Tongue (tissue), 2 donors: ENCODE measurements around the gene DYNLT2. TPM values are rescaled to one million over a fixed set of nuclear protein-coding genes. Genes with fewer than 3 reads are reported as not detected.
"Not testable (repeated sequence)": the region's sequence is repeated elsewhere in the genome, so short reads cannot be mapped to it uniquely, and the experiment has no call there.

Experiments used
- DNase-seq: peaks from one replicate; pipeline ENCODE4 v3.0.0-alpha.2; 2015
- total RNA-seq: library from RNA; depleted of rRNA; stranded (reverse); fragments of >200 nt; gene quantifications from one replicate; pipeline ENCODE4 v1.2.3, GENCODE V29; 2014

Gene DYNLT2
- total RNA-seq, 1 donor from 2014 or later = 5.7 TPM

DNA sequence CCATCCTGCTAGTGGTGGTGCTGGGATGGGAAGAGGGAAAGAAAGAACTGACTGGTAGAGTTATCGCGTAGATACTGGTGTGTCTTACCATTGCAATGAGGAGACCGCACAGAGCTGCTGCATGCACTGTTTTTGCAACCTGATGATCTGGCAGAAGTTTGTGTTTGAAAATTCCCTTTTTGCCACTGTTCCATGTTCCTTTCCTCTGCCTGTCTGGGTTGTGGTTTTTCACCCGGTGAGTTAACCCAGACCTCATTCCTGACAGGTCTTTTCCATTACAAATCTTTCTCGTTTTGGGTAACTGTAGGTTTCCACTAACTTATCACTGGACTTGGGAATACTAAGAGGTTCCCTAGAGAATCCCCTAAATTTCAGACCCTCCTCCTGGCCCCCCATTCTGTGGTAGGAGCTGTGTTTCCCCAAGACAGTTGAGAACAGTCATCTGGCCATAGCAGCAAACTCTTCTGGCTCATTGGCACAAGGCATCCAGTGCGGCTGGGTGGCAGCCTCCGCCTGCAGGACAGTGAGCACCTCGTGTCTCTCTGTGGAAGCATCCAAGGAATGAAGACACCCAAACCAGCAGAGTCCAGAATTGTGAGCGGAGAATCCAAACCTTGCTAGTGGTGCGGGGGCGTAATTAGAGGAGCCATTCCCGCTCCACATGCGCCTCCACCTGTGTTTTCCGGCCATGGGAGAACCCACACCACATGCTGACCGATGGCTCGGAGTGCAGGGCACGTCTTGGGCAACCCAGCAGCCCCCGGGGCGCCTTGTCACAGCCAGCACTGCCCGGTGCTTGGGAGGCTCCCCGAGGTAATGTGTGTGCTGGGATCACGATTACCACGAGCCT, 32.8 kb upstream of the DYNLT2 start:
- no peak for DNase-seq

DNA sequence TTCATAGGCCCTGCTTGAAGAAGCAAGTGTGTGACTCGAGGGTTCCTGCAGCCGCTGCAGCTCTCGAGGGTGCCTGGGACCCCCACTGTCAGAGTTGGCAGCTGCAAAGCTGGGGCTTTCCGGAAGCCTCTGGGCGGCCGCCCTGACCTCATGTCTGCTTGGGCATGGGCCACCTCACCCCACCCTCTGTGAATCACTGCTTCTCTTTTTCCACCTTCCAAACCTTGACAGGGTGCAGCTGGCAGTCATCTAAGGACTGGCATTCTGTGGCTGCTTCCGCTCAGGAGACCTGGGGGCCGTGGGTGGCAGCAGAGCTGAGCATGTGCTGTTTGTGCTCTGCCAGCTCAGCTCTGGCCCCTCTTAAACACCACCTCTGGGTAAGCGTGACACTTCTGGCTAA, 32.0 kb upstream of the DYNLT2 start:
- no peak for DNase-seq

DNA sequence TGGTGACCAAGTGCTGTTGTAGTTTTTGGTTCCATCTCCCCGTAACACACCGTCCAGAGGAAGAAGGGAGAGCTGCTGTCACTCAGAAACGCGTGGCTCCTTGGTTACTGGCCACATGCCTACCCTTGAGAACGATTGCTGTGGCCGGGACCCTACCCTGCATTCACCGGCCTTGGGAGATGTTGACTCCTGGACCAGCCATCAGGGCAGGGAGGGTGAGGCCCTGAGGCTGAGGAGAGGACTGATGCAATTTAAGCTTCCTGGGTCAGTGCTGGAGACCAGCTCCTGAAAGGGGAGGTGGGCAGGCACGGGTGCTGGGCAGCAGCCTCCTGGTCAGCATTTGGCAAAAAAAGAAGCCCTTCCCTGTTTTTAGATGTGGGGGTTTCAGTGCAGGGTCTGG, 31.6 kb upstream of the DYNLT2 start:
- no peak for DNase-seq

DNA sequence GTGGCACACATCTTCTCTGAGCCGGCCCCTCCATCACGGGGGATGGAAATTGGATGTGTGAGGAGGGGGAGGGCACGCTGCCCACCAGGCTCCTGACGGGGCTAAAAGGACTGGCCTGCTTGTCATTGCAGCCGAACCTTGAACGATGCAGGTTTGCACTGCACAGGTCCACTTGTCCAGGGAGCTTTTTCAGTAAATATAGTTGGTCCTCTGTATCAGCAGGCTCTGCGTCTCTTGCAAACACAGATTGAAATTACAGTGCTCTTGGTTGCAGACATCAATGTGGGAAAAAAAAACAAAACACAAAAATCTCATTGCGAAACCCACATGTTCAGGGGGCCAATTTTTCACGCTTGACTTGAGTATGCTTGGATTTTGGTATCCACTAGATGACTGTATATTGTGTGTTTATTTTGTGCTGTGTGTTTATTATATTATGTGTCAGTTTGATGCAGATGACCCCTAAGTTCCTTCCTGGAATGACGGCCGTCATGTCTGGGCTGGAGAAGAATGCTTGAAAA, 29.3 kb upstream of the DYNLT2 start:
- peak; percentile 17 for DNase-seq

DNA sequence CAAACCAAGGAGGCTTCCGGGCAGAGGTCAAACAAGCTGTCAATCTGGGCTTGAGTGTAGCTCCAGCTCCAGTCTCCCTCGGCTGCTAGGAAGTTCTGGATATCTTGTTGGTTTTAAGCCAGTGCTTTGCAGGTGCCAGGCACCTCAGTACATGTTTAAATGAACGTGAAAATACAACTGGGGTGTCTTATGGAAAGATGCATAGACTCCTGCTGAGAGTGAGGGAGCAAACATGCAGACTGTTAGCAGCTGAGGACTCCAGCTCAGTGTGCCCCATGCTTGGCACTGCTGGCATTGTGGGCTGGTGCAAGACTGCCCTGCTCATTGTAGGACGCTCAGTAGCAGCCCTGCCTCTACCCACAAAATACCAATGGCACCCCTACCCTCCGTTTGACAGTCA, 28.5 kb upstream of the DYNLT2 start:
- DNase-seq = no peak

DNA sequence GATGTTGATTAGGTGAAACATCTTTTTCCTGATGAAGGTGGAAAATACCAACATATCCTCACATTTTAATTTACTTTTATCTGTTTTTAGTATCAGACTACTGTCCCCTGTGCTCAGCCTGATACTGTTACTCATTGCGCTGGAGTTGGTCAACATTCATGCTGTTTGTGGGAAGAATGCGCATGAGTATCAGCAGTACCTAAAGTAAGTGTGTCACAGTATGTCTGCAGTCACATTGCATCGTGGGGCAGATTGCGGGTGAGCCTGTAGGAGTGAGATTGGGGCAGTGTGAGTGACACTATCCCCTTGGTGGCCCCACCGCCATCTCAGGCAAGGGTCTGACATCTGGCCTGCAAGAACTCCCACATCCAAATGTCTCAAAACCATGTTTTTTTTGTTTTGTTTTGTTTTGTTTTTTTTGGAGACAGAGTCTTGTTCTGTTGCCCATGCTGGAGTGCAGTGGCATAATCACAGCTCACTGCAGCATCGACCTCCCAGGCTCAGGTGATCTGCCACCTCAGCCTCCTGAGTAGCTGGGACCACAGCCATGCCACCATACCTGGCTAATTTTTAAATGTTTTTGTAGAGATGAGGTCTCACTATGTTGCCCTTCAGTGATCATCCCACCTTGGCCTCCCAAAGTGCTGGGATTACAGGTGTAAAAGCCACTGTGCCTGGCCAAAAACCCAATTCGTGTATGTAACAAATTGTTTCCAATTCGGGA, 27.9 kb upstream of the DYNLT2 start:
- DNase-seq = no peak

DNA sequence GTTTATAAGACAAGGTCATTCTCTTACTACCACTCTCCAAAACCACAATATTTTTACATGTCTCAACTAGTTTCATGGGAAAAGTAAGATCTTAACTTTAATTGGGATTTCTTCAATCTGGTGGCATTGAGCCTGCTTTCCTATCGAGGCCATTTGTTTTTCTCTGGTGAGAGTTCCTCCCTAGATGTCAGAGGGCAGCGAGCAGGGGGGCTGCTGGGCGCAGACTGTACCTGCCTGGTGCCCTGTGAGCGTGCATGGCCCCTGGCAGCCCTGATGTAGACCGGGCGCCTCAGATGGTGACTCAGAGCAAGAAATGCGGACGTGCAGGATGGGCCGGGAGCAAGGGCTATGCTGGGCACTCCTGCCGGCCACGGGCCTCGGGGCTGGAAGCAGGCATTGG, 27.3 kb upstream of the DYNLT2 start:
- DNase-seq = no peak

DNA sequence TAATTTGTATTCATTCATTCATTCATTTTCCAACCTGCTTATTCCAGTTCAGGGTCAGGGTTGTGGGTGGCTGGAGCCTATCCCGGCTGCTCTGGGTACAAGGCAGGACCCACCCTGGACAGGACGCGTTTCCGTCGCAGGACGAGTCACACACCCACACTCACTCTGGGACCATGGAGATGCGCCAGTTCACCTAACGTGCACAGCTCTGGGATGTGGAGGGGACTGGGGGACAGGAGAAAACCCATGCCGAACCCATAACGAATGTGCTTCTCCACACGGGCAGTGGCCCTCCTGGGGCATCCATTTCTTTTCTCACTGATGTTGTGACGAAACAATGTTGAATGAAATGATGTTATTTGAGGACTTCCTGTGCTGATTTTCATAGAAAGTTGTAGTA, 26.5 kb upstream of the DYNLT2 start:
- DNase-seq = no peak

DNA sequence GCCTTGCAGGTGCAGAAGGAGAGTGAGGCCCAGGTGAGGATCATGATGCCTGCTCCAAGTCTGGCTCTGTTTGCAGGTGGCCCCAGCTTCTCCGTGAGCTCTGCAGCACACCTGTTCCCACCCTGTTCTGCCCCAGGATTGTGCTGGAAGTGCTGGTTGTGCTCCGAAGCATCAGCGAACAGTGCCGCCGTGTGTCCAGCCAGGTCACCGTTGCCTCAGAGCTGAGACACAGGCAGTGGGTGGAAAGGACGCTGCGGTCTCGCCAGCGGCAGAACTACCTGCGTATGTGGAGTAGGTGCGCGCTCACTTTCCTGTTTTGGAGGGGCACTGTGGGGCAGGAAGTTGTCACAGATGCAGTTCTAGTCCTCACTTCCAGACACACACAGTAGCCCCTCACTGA, 25.0 kb upstream of the DYNLT2 start:
- no peak for DNase-seq

DNA sequence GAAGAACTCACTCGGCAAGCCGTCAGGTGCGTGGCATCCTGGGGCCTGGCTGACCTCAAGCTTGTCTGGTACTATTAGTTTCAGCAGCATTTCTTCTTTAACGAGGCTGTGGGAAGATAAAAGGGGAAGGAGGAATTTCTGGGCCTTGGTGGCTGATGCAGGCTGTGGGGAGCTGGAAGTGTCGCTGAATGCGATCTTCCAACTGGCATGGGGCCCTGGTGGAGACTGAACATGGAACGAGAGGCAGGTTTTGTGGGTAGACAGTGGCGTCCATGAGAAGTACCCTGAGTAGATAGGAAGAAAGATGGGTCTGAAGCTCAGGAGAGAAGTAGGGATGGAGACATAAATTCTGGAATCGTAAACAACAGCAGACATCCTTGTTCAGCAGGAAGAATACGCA, 23.9 kb upstream of the DYNLT2 start:
- no peak for DNase-seq

DNA sequence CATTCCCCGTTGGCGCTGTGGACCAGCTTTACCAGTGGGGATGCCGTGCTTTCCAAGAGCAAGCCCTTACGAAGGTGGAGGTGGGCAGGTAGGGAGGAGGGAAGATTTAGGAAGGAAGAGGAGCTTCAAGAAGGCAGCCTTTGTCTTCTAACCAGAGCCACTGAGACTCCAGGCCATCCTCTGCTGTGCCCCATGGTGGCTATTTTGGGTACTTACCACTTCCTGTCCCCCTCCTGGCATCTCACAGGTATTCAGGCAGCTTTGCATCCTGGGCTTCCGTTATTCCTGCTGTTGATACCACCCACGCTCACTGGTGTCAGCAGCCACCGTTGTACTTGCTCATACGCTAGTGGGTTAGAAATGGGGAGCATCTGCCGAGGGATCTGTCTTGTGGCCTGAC, 23.0 kb upstream of the DYNLT2 start:
- DNase-seq = no peak

DNA sequence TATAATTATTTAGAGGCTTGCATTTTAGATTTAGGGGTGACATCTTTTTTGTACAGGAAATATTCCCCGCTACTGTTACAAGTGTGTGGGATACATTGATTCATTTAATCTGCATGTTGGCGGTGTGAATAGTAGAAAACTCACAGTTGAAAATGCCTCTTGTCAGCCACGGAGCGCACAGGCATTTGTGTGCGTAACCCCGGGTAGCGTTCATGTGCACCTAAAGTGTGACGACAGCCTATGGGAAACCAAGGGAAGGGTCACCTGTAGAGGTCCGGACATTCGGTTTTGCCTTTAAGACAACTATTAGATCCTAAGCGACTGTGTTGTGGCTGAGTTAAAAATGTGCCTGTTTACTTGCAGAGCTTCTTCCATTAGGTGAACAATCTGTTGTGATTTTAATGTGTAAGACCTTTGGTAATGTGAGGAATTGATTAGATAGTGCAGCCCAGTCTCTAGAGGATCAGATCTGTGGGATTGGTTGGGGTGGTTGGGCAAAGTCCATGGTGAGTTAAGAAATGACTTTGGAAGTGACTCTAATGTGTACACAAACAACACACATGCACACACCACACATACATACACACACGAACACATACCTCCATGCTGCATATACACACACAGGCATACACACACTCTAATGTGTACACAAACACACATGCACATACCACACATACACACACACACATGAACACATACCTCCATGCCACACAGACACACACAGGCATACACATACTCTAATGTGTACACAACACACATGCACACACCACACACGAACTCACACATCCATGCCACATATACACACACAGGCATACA, 15.8 kb upstream of the DYNLT2 start:
- DNase-seq = no peak

DNA sequence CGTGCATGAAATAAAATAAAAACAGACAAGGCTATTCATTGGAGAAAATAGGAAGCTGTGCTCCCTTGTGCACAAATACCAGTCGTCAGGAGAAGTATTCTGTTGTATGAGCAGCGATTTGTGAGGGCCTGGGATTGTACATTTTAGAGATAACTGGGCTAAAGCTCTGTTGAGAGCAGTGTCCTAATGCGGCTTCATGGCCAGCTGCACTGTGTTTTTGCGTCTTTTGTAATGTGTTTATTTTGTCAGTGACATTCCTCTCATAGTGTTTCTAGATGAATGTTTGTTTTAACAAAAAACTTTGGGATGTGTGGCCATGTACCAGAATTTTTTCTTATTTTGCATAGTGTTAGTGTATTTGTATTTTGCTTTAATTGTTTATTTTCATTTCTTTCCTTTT, 14.9 kb upstream of the DYNLT2 start:
- no peak for DNase-seq

DNA sequence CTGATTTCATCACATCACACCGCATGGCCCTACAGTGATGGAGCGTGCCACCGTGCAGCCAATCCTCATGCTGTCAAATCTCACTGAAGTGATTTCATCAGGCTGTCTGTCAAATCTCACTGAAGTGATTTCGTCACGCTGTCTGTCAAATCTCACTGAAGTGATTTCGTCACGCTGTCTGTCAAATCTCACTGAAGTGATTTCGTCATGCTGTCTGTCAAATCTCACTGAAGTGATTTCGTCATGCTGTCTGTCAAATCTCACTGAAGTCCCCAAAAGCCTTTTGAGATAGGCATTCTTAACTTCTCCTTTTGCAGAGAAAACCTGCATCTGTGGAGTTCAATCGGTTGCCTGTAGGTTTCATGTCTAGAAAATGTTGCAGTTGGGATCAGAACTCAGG, 14.4 kb upstream of the DYNLT2 start:
- DNase-seq = not testable (repeated sequence)

DNA sequence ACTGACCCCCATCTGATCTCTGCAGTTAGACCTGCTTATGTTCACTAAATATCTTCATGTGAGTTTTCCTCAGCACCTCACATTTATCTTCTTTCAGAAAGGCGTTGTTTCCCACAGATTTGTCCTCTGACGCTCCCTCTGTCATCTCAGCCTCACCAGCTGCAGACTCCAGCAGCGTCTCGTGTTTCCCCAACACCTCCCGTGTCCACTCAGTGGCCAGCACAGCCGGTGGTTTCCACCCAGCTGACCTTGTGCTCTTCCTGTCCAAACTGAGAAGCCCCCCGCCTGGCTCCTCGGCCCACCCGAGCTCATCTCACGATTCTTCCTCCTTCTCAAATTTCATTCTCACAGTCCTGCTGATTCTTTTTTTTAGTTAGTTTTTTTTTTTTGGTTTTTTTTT, 12.5 kb upstream of the DYNLT2 start:
- DNase-seq = no peak

DNA sequence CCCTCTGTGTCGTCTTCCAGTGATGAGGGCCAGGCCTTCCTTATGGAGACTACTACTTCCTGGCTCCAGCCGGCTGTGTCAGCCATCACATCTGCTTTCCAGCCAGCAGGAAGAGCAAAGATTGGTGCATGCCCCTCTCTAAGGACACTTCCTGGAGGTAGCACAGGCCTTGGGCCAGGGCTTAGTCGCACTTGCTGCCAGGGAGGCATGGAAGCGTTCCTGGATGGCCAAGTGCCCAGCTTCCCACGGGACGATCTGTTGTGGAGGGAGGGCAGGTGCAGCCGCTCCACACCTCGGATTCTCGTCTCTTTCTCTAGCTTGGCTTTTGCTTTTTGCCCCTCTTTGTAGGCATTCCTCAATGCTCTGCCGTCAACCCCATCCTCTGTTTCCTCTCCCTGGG, 11.9 kb upstream of the DYNLT2 start:
- DNase-seq = no peak

DNA sequence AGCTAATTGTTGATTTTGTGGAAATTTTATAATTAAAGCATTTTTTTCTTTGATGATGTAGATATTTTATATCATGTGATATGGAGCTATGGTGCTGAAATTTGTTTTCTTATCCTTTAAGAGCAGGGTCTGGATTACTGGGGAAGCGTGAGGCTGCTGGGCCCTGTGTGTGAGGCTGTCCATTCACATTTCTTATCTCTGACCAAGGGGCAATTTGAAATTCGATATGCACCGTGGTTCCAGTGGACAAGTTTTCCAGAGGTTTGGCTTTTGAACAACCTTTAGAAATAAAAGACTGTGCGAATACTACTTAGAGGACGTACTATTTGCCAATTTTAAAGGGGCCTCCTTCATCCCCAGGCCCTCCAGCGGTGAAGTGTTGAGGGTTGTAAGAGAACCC, 3.8 kb upstream of the DYNLT2 start:
- no peak for DNase-seq

DNA sequence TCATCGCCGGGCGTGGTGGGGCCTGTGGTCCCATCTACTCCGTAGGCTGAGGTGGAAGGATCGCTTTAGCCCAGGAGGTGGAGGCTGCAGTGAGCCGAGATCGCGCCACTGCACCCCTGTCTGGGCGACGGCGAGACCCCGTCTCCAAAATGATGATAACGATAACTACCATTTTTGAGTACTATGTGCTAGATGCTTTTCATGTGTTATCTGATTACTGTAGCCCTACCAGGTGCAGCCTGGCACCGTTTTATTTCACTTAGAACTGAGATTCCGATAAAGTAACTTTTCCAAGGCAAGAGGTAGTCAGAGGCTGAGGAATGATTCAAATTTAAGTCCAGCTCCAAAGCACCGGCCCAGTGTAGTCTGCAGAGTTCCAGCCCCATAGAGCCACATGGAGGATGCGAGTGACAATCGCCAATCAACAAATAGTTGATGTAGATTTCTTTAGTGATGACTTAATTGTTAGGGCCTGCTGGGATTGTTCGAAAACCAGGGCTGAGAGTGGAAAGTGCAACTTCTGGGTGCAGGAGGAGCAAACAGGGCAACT, 777 bp upstream of the DYNLT2 start:
- DNase-seq = no peak

DNA sequence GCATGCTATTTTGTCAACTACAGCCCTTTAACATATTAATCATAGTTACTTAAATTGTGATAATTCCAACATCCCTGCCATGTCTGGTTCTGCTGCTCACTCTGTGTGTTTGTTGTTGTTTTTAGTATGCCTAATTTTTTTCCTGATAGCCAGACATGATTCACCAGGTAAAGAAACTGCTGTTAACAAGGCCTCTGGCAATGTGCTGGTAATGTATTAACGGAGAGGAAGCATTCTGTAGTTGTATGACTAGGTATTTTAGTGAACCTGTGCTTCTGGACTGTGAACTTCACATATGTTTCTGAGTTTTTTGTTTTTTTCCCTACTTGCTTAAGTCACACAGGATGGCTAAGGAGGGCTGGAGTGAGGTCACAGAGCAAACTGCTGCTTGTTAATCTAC, 4.8 kb downstream of the DYNLT2 start:
- no peak for DNase-seq

DNA sequence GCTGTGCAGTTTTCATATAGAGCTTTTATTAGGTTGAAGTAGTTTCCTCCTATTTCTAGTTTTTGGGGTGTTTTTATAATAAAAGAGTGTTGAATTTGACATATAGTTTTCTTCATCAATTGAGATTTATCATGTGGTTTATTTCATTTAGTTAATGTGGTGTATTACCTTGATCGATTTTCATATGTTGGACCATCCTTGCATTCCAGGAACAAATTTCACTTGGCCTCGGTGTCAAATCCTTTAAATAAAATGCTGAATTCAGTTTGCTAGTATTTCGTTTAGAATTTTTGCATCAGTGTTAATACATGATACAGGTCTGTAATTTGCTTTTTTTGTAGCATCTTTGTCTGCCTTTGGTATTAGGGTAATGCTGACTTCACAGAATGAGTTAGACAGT, 6.0 kb downstream of the DYNLT2 start:
- no peak for DNase-seq

DNA sequence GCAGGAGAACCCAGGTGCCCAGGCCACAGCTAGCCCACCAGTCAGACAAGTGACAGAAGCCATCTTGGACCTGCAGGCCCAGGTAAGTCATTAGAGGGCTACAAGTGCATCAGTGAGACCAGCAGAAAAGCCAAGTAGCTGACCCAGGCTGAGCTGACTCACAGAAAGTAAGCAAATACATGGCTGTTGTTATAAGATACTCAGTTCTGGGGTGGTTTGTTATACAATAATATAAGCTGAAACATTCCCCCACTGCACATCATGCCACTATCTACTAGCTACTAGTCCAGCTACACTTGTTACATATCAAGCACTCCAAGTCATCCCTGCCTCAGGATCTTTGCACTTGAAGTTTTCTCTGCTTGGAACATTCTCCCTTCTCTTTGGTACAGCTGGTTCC, 10.0 kb downstream of the DYNLT2 start:
- DNase-seq = no peak

DNA sequence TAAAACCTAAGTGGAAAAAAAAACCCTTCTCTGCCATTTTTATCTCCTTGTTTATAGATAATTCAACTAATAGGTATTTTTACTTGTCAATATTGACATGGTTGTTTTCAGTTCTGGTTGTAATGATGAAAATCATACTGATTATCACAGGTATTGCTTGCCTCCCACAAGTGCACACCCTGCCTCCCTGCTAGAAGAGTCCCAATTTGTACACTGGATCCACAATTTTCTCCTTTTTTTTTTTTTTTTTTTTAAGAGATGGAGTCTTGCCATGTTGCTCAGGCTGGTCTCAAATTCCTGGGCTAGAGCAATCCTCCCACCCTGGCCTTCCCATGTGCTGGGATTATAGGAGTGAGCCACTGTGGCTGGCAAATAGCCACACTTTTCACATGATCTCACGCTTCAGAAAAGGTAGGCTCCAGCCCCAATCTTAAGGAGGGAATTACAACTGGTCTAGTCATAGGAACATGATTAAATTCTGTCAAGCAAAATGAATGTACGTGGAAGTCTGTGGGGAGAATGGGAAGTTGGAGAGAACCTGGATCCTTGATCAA, 12.3 kb downstream of the DYNLT2 start:
- DNase-seq = peak; percentile 17
